Common myeloid progenitor, CD34-positive (primary cell): ENCODE results near the gene GALNT4.

Experiments
- CTCF ChIA-PET: fragments of 350-600 bp; sonication (Branson Sonifier 250); formaldehyde crosslinking; loops from one replicate; lab custom pipeline; 2021; ENCODE audit warnings: antibody characterized with exemption; lab: Charles Lee
- POLR2A ChIA-PET: fragments of 350-600 bp; sonication (Branson Sonifier 250); formaldehyde crosslinking; loops from one replicate; lab custom pipeline; 2021; ENCODE audit warnings: antibody characterized with exemption; lab: Charles Lee
- DNase-seq, 3 donors: peaks; one replicate each; pipeline versions ENCODE4 v3.0.0 to v3.0.0-alpha.2; 2013
- H3K27ac ChIP-seq, 2 experiments: 1 replicate in 1 of 2; 2 replicates in 1 of 2; pipeline ENCODE4 v1.7.0; 2013; ENCODE audit warnings: inconsistent platforms in 2 of 2, low read length in 2 of 2, mild to moderate bottlenecking in 2 of 2, low read depth in 1 of 2, moderate library complexity in 1 of 2; ENCODE audit not compliant: severe bottlenecking in 2 of 2, insufficient read depth in 1 of 2, poor library complexity in 1 of 2
- H3K27me3 ChIP-seq, 5 experiments: replicated peaks in 2 of 5; 1 replicate in 3 of 5; 2 replicates in 2 of 5; pipeline versions ENCODE4 v1.6.1 to v1.7.0; 2013; ENCODE audit warnings: low read length in 4 of 5, mild to moderate bottlenecking in 2 of 5, moderate library complexity in 2 of 5, inconsistent platforms in 1 of 5; ENCODE audit not compliant: insufficient read depth in 5 of 5, control insufficient read depth in 4 of 5
- H3K36me3 ChIP-seq, 4 experiments: 1 replicate in 2 of 4; 2 replicates in 2 of 4; pipeline versions ENCODE4 v1.6.1 to v1.7.0; 2013; ENCODE audit warnings: low read length in 3 of 4, control low read depth in 1 of 4, mild to moderate bottlenecking in 1 of 4; ENCODE audit not compliant: control insufficient read depth in 4 of 4, insufficient read depth in 4 of 4
- H3K4me1 ChIP-seq, 4 experiments: 1 replicate in 3 of 4; 2 replicates in 1 of 4; pipeline versions ENCODE4 v1.6.1 to v1.7.1; 2013; ENCODE audit warnings: low read length in 3 of 4, mild to moderate bottlenecking in 3 of 4, control low read depth in 1 of 4, inconsistent platforms in 1 of 4, moderate library complexity in 1 of 4; ENCODE audit not compliant: control insufficient read depth in 4 of 4, insufficient read depth in 4 of 4; ENCODE audit errors: control extremely low read depth in 1 of 4
- H3K4me3 ChIP-seq, 7 experiments: 1 replicate in 4 of 7; 2 replicates in 3 of 7; pipeline versions ENCODE4 v1.5.1 to v1.7.0; 2013; ENCODE audit warnings: mild to moderate bottlenecking in 7 of 7, low read length in 6 of 7, moderate library complexity in 6 of 7, inconsistent platforms in 2 of 7, low read depth in 2 of 7, control low read depth in 1 of 7; ENCODE audit not compliant: insufficient read depth in 4 of 7, control insufficient read depth in 1 of 7; ENCODE audit errors: extremely low read depth in 1 of 7
- H3K9me3 ChIP-seq, 5 experiments: 1 replicate in 4 of 5; 2 replicates in 1 of 5; pipeline versions ENCODE4 v1.6.1 to v1.7.1; 2013; ENCODE audit warnings: low read length in 4 of 5, mild to moderate bottlenecking in 2 of 5, inconsistent platforms in 1 of 5, low read depth in 1 of 5, moderate library complexity in 1 of 5; ENCODE audit not compliant: control insufficient read depth in 4 of 5, insufficient read depth in 2 of 5; ENCODE audit errors: control extremely low read depth in 1 of 5
- WGBS: methylation state at CpG from one replicate; pipeline ENCODE4 v1.1.5; 2013; ENCODE audit not compliant: insufficient coverage; 5-methylcytosine and 5-hydroxymethylcytosine counted together

The GALNT4 gene

GRCh38 chr12:89497467-89497866 lies 27.1 kb downstream of the GALNT4 start:
- peaks cover 0 to 15% (median 8%) of the 10 kb centered on the region in 4 experiments for H3K4me1 ChIP-seq
- no peak overlapping the region for H3K4me3 ChIP-seq
- no peak for DNase-seq
- no peaks in the 10 kb centered on the region for H3K27me3 ChIP-seq
- H3K36me3 ChIP-seq, result peaks cover 2 to 11% (median 8%) of the 10 kb centered on the region in 4 experiments
- ChIA-PET CTCF (interaction anchor here (0.8 to 2.1 kb wide), 5 partner anchors 9 to 35 kb away, joined by 3 to 7 read pairs (median 4); partner anchors contain the start of gene GALNT4), POLR2A (no interaction called here)
- no peaks in the 10 kb centered on the region for H3K9me3 ChIP-seq
- WGBS, result 100% methylated on average over 2 of the region's 4 CpGs
- no peak overlapping the region for H3K27ac ChIP-seq

DNA sequence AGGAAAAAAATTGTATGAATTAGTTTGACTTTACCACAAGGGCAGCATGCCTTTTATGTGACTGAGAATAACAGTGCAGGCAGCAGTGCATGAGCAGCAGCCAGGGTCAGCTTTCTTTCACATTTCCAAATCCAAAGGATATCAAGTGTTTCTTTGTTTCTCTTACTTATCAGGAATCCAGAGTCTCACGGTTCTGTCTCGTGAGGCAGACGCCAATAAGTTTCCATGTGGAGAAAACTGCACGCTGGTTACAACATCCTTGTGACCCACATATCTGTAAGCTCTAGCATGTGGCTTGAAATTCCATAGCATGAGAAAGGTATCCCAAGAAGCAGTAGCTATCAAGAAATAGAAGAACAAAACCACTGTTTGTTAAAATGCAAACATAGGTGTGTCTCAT lies 27.6 kb downstream of the GALNT4 start:
- WGBS, result 100% methylated on average over 4 of the region's 4 CpGs
- POLR2A ChIA-PET, result no interaction called here
- Histone ChIP-seq H3K27me3 (no peaks in the 10 kb centered on the region), H3K4me1 (peaks cover 0 to 15% (median 8%) of the 10 kb centered on the region in 4 experiments), H3K27ac (no peak overlapping the region), H3K36me3 (peaks cover 2 to 11% (median 8%) of the 10 kb centered on the region in 4 experiments), H3K4me3 (no peak overlapping the region), H3K9me3 (no peaks in the 10 kb centered on the region)
- DNase-seq, result no peak
- CTCF ChIA-PET, result interaction anchor here (1.2 to 2.1 kb wide), 5 partner anchors 10 to 35 kb away, joined by 3 to 7 read pairs (median 4); no protein-coding TSS in a partner anchor

GRCh38 chr12:89494411-89495231 lies 30.0 kb downstream of the GALNT4 start:
- WGBS, result 82% methylated on average over 6 of the region's 9 CpGs
- Histone ChIP-seq H3K9me3 (no peaks in the 10 kb centered on the region), H3K4me1 (peaks cover 0 to 15% (median 8%) of the 10 kb centered on the region in 4 experiments), H3K4me3 (no peak overlapping the region), H3K27me3 (no peaks in the 10 kb centered on the region), H3K36me3 (peaks cover 2 to 16% (median 13%) of the 10 kb centered on the region in 4 experiments), H3K27ac (no peak overlapping the region)
- ChIA-PET POLR2A (no interaction called here), CTCF (interaction anchor here (0.8 to 1.8 kb wide), 4 partner anchors 16 to 33 kb away, joined by 3 to 6 read pairs (median 3); no protein-coding TSS in a partner anchor)
- peak in 2 of 3 donors; percentile 13 to 14 for DNase-seq

- POLR2A ChIA-PET, result no interaction called here
- Histone ChIP-seq H3K27ac (no peak overlapping the region), H3K9me3 (no peaks in the 10 kb centered on the region), H3K27me3 (no peaks in the 10 kb centered on the region), H3K4me1 (peaks cover 0 to 15% (median 8%) of the 10 kb centered on the region in 4 experiments), H3K4me3 (peak overlapping the region in 1 of 7 experiments; percentile 14), H3K36me3 (peaks cover 2 to 23% (median 17%) of the 10 kb centered on the region in 4 experiments)
- CTCF ChIA-PET, result interaction anchor here (0.8 to 1.8 kb wide), 4 partner anchors 16 to 34 kb away, joined by 3 to 6 read pairs (median 3); partner anchors contain the start of gene POC1B
- DNase-seq, result peak in 2 of 3 donors; percentile 49 to 59
- no CpG with 5 or more reads among the region's 5 CpGs for WGBS
Measured at GRCh38 chr12:89493670-89494302, 30.8 kb downstream of the GALNT4 start.

- POLR2A ChIA-PET, result no interaction called here
- no peaks in the 10 kb centered on the region for H3K9me3 ChIP-seq
- H3K36me3 ChIP-seq, result peaks cover 2 to 25% (median 19%) of the 10 kb centered on the region in 4 experiments
- peaks cover 0 to 15% (median 8%) of the 10 kb centered on the region in 4 experiments for H3K4me1 ChIP-seq
- DNase-seq, result no peak
- CTCF ChIA-PET, result interaction anchor here (1.8 kb wide), 1 partner anchor 20 kb away, joined by 6 read pairs; no protein-coding TSS in a partner anchor
- 100% methylated on average over 5 of the region's 5 CpGs for WGBS
- no peak overlapping the region for H3K4me3 ChIP-seq
- no peaks in the 10 kb centered on the region for H3K27me3 ChIP-seq
- H3K27ac ChIP-seq, result no peak overlapping the region
Measured at GRCh38 chr12:89492883-89493282, 31.7 kb downstream of the GALNT4 start.

GRCh38 chr12:89490922-89491321 lies 33.7 kb downstream of the GALNT4 start:
- ChIA-PET POLR2A (no interaction called here), CTCF (interaction anchor here (1.5 kb wide), 1 partner anchor 20 kb away, joined by 4 read pairs; no protein-coding TSS in a partner anchor)
- DNase-seq, result no peak
- Histone ChIP-seq H3K36me3 (peaks cover 0 to 35% (median 24%) of the 10 kb centered on the region in 4 experiments), H3K27me3 (no peaks in the 10 kb centered on the region), H3K4me1 (peaks cover 0 to 15% (median 8%) of the 10 kb centered on the region in 4 experiments), H3K4me3 (no peak overlapping the region), H3K27ac (no peak overlapping the region), H3K9me3 (no peaks in the 10 kb centered on the region)
- 100% methylated on average over 1 of the region's 1 CpG for WGBS
